Fibroblast of lung (primary cell): ENCODE results near the gene RBL1. TPM values are rescaled to one million over a fixed set of nuclear protein-coding genes. Genes with fewer than 3 reads are reported as not detected.
A peak's percentile ranks its signal among the peaks of the same experiment; 100 is the strongest.
"Not testable (repeated sequence)": the region's sequence is repeated elsewhere in the genome, so short reads cannot be mapped to it uniquely, and the experiment has no call there.

Experiments used
- DNase-seq, 2 donors: peaks; one replicate each; pipeline versions ENCODE4 v3.0.0 to v3.0.0-alpha.2; 2010; ENCODE audit warnings: low read depth in 2 of 2
- H2AFZ ChIP-seq: 2 replicates; pipeline ENCODE4 v1.5.1; 2012; ENCODE audit warnings: low read length, control low read depth, inconsistent platforms
- H3K27ac ChIP-seq: 2 replicates; pipeline ENCODE4 v1.5.1; 2011; ENCODE audit warnings: low read length, control low read depth; ENCODE audit not compliant: insufficient read depth
- H3K27me3 ChIP-seq: 2 replicates; pipeline ENCODE4 v1.5.1; 2011; ENCODE audit warnings: mild to moderate bottlenecking, low read length; ENCODE audit not compliant: control insufficient read depth, insufficient read depth
- H3K36me3 ChIP-seq: 2 replicates; pipeline ENCODE4 v1.5.1; 2011; ENCODE audit warnings: low read length; ENCODE audit not compliant: control insufficient read depth, insufficient read depth
- H3K4me1 ChIP-seq: 2 replicates; pipeline ENCODE4 v1.5.1; 2011; ENCODE audit warnings: low read length; ENCODE audit not compliant: control insufficient read depth, insufficient read depth; ENCODE audit errors: extremely low read depth
- H3K4me2 ChIP-seq: 2 replicates; pipeline ENCODE4 v1.5.1; 2011; ENCODE audit warnings: low read length, control low read depth; ENCODE audit not compliant: insufficient read depth; ENCODE audit errors: extremely low read depth
- H3K4me3 ChIP-seq, 4 experiments: fragments of 200-600 bp in 1 of 4; sonication (generic) in 1 of 4; replicated peaks in 1 of 4; 2 replicates each; pipeline ENCODE4 v1.5.1; 2011 to 2016; ENCODE audit warnings: low read length in 4 of 4, low read depth in 3 of 4, mild to moderate bottlenecking in 3 of 4, control low read depth in 2 of 4, inconsistent platforms in 1 of 4, mixed read lengths in 1 of 4; ENCODE audit not compliant: insufficient read depth in 1 of 4; ENCODE audit errors: control extremely low read depth in 1 of 4
- H3K79me2 ChIP-seq: 2 replicates; pipeline ENCODE4 v1.5.1; 2012; ENCODE audit warnings: mild to moderate bottlenecking, low read length, inconsistent platforms; ENCODE audit not compliant: control insufficient read depth, insufficient read depth
- H3K9ac ChIP-seq: 2 replicates; pipeline ENCODE4 v1.5.1; 2011; ENCODE audit warnings: mild to moderate bottlenecking, low read length, control low read depth; ENCODE audit not compliant: insufficient read depth
- H3K9me3 ChIP-seq: 2 replicates; pipeline ENCODE4 v1.5.1; 2012; ENCODE audit warnings: low read depth, low read length; ENCODE audit not compliant: control insufficient read depth, insufficient read depth
- H4K20me1 ChIP-seq: 2 replicates; pipeline ENCODE4 v1.5.1; 2011; ENCODE audit warnings: low read length; ENCODE audit not compliant: control insufficient read depth, insufficient read depth; ENCODE audit errors: extremely low read depth
- CTCF ChIP-seq, 2 donors: IDR thresholded peaks in 1 of 2; conservative IDR thresholded peaks in 1 of 2; 1 replicate in 1 of 2; 2 replicates in 1 of 2; pipeline ENCODE4 v1.5.1; 2011 to 2012; ENCODE audit warnings: low read length in 2 of 2, control low read depth in 1 of 2, inconsistent platforms in 1 of 2, low read depth in 1 of 2, mild to moderate bottlenecking in 1 of 2
- EZH2 ChIP-seq: IDR thresholded peaks from 2 replicates; pipeline ENCODE4 v1.5.1; 2012; ENCODE audit warnings: low read length, control low read depth, mild to moderate bottlenecking; ENCODE audit errors: missing control alignments
- polyA plus RNA-seq, 2 donors: library from polyadenylated mRNA; depleted of rRNA in 1 of 2; stranded (reverse) in 1 of 2; unstranded in 1 of 2; fragments of >200 nt; gene quantifications; 2 replicates each; pipeline ENCODE4 v1.2.1, GENCODE V29; 2011 to 2012; ENCODE audit warnings: missing spikeins in 1 of 2
- total RNA-seq: library from RNA; depleted of rRNA; stranded (reverse); fragments of >200 nt; gene quantifications from 2 replicates; pipeline ENCODE4 v1.2.1, GENCODE V29; 2014

The RBL1 gene
- total and polyA plus RNA-seq, 2 donors (not counting 1 experiment from before 2014, with no cell fraction given): 6.9 to 9.1 TPM

GRCh38 chr20:37072293-37073196 lies 23.3 kb downstream of the RBL1 start:
- Histone ChIP-seq H3K79me2 (peaks cover 4% of the 10 kb centered on the region), H3K27me3 (no peaks in the 10 kb centered on the region), H3K36me3 (no peaks in the 10 kb centered on the region), H2AFZ (no peak overlapping the region), H3K9ac (no peak overlapping the region), H3K27ac (no peak overlapping the region), H3K4me2 (no peak overlapping the region), H3K4me3 (no peak overlapping the region), H3K9me3 (no peaks in the 10 kb centered on the region), H4K20me1 (no peaks in the 10 kb centered on the region), H3K4me1 (no peaks in the 10 kb centered on the region)
- TF ChIP-seq EZH2: no peak
- no peak for DNase-seq

DNA sequence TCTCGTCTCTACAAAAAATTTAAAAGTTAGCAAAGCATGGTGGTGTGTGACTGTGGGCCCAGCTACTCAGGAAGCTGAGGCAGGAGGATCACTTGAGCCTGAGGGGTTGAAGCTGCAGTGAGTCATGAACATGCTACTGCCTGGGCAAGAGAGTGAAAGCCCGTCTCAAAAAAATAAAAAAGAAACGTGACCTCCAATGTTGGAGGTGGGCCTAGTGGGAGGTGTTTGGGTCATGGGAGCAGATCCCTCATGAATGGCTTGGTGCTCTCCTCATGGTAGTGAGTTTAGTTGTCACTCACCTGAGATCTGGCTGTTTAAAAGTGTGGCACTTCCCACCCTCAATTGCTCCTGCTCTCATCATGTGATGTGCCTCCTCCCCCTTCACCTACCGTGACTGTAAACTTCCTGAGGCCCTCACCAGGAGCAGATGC lies 24.3 kb downstream of the RBL1 start:
- Histone ChIP-seq H4K20me1 (no peaks in the 10 kb centered on the region), H3K79me2 (peaks cover 2% of the 10 kb centered on the region), H3K9ac (no peak overlapping the region), H3K4me3 (no peak overlapping the region), H3K9me3 (no peaks in the 10 kb centered on the region), H3K4me1 (no peaks in the 10 kb centered on the region), H3K27ac (no peak overlapping the region), H3K36me3 (no peaks in the 10 kb centered on the region), H2AFZ (no peak overlapping the region), H3K27me3 (no peaks in the 10 kb centered on the region), H3K4me2 (no peak overlapping the region)
- peak; percentile 22 to 62 for DNase-seq
- TF ChIP-seq EZH2 (no peak), CTCF (conservative IDR thresholded peaks at IDR 0.05 in 1 of 2, IDR thresholded peaks at IDR 0.05 in 1 of 2; ENCODE audit: low read depth in 1 of 2, low read length in 2 of 2) (no peak)

- not testable (repeated sequence) for H3K4me3 ChIP-seq, H2AFZ ChIP-seq, H3K4me2 ChIP-seq, H3K27ac ChIP-seq, DNase-seq, H4K20me1 ChIP-seq, H3K36me3 ChIP-seq, H3K27me3 ChIP-seq, H3K9ac ChIP-seq, H3K79me2 ChIP-seq, H3K9me3 ChIP-seq, H3K4me1 ChIP-seq
Observed at GRCh38 chr20:37069563-37069962, 26.2 kb downstream of the RBL1 start.

GRCh38 chr20:37066168-37066567 lies 29.6 kb downstream of the RBL1 start:
- TF ChIP-seq CTCF (conservative IDR thresholded peaks at IDR 0.05 in 1 of 2, IDR thresholded peaks at IDR 0.05 in 1 of 2; ENCODE audit: low read depth in 1 of 2, low read length in 2 of 2) (no peak), EZH2 (no peak)
- Histone ChIP-seq H3K4me2 (no peak overlapping the region), H3K9ac (no peak overlapping the region), H2AFZ (no peak overlapping the region), H3K4me1 (no peaks in the 10 kb centered on the region), H3K36me3 (no peaks in the 10 kb centered on the region), H3K4me3 (no peak overlapping the region), H3K27me3 (no peaks in the 10 kb centered on the region), H3K9me3 (no peaks in the 10 kb centered on the region), H4K20me1 (no peaks in the 10 kb centered on the region), H3K79me2 (no peaks in the 10 kb centered on the region), H3K27ac (no peak overlapping the region)
- no peak for DNase-seq
